GOT3 (cell line): Measurements from ENCODE around the gene CSMD2.

Experiments used
- DNase-seq: peaks from one replicate; lab custom pipeline; 2025; ENCODE audit warnings: mixed read lengths; lab: John Stamatoyannopoulos, UW

Gene CSMD2

GRCh38 chr1:33716976-33717688 is 447.9 kb downstream of the CSMD2 start:
- no peak for DNase-seq

- DNase-seq: no peak
Measured at GRCh38 chr1:33715195-33715811, 449.7 kb downstream of the CSMD2 start.

DNA sequence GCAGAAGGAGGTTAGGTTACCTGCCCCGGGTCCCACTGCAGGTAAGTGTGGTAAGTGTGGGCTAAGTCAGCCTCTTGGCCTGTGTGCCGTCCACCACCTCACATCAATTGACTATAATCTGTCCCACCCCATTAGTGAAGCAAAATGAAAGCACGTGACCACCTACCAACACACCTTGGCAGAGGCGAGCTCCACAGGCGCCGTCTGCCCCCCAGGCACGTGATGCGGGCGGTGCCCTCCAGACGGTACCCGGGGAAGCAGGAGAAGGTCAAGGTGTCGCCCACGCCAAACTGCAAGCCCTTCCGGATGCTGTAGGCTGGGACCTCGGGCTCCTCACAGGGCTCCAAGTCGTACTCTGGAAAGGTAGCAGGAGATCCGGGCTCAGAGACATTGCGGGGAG is 450.6 kb downstream of the CSMD2 start:
- DNase-seq: no peak

GRCh38 chr1:33713058-33713877 is 451.8 kb downstream of the CSMD2 start:
- DNase-seq: no peak

DNA sequence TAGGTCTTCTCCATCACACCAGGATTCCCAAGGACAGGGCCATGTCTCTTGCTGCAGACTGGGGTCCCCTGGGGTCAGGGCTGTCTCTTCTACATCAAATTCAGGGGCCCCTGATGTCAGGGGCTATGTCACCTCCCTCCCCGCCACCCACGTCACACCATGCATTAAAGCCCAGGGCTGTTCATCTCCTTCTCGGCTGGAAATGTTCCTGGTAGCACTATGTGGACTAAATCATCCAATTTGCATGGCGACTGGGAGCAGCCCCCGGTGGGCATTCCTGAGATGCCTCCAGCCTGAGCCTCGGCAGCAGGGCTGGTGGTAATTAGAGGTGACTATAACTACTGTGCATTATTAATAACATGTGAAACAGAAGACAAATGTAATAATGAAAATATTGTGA is 452.8 kb downstream of the CSMD2 start:
- DNase-seq: no peak

- no peak for DNase-seq
Measured at GRCh38 chr1:33711511-33711910, 453.5 kb downstream of the CSMD2 start.

DNA sequence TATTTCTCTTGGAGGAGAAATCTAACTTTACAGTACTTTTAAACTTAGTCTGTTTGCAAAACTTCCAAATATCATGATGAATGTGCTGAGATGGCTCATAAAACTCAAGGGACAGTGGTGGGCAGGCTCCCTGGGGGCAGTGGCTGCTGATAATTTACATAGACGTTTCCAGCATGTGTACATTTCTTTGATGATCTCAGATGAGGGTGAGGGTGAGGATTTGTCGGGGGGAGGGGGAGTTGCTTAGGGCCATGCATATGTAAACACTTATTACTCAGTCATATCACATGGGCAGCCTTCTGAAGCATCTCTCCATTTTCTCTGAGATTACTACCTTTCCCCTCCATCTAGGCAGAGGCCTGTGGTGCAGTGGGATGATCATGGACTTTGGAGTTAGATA is 454.1 kb downstream of the CSMD2 start:
- no peak for DNase-seq

DNA sequence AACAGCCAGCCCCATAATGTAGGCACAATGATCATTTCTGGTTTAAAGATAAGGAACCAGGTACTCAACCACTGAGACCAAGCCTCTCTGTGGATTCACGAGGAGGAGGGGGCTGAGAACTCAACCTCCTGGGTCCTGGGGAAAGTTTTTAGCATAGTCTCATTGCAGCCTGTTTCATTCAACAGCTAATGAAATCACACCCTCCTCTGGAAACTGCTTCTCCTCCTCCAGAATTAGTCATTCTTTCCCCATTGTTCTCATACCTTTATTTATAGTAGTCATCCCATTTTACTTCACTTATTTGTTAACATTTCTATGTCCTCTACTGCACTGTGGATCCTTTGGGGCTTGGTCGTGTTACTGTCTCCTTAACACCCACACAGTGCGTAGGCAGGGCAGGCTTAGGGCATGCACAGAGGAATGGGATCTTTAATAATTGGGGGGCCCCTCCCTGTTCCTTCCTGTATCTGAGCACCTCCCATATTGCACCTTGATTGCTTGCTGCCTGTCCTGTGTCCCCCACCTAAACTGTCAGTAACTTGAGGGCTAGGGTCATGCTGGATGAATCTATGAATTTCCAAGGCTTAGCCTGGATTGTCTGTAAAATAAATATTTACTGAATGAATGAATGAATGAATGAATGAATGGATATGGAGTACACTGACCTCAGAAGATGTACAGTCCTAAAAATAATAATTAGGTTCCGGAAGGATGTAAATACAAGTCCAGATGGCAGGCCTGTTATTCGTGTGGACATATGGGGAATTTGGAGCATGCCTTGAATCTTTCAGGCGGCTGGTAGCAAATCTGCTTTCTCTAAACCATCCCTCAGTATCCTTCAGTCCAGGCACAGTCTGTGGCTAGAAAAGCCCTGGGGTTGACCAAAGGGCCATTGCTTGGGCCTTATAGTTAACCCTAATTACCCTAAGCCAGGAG is 455.0 kb downstream of the CSMD2 start:
- no peak for DNase-seq

DNA sequence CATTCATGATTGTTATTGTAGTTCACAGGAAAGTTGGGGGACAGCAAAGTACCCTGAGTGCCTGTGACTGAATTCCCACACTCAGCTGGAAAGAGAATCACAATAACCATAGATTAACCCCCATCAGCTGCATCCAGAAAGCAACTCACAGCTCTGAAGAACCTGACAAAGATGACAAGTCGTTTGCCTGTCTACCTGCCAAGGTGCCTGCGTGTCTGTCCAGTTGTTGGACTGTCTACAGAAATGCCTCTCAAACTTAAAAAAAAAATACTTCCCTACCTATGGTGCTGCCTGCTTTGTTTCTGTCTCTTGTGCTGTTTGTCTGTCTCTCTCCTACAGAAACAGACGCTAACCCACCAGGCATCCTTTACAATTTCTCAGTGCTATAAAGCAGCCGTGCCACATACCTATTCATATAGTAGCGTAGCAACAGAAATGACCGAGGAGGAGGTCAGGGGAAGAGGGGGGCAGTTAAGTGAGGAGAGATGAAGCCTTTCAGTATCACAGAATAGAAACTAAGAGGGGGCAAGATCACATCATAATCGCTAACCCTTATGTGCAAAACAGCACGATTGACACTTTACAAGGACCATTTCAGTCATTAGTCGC is 455.8 kb downstream of the CSMD2 start:
- no peak for DNase-seq

- no peak for DNase-seq
Measured at GRCh38 chr1:33706634-33707255, 458.3 kb downstream of the CSMD2 start.

GRCh38 chr1:33703464-33703863 is 461.6 kb downstream of the CSMD2 start:
- DNase-seq: no peak

DNA sequence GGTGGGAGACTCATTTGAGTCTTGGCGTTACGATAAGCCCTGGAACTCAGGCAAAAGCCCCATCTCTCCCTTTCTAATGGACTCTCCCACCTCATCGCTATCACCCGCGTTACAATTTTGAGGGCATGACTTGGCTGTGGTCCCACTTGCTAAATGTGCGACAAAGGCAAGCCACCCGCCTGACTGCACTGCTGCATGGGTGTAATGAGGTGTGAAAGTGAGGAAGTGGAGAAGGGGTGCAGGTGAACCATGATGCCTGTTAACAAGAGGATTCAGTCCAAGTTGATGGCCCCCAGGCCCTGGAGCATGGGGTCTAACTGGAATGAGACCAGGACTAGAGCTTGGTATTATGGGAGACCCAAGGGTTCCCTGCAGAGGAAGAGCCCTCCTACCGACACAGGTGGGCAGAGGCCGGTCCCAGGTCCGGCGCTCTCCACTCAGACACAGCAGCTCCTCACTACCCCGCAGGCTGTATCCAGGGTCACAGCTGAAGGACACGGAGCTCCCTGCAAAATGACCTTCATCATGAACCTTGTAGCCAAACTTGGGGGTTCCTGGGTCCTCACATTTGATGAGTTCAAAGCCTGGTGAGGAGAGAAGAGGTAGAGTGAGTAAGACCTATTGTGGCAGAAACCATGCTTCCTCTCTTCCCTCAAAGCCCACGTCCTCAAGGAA is 466.5 kb downstream of the CSMD2 start:
- no peak for DNase-seq

- no peak for DNase-seq
Measured at GRCh38 chr1:33697816-33698215, 467.2 kb downstream of the CSMD2 start.

DNA sequence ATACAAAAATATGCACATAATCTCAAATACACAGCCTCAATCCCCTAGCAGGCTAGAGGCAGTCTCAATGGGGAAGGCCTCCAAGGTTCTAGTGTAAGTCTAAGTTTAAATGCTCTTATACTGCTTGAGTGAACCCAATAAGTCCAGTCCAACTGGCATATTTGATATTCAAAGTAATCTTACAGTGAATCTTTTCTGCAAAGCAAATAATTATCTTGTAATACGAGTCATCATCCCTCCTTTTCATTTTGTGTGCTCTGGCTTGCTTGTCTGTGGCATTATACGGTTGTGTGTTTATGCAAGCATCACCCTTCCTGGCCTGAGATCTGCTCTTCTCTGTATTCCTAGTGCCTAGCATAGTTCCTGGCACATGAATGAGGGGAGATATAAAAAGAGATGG is 468.1 kb downstream of the CSMD2 start:
- DNase-seq: no peak

GRCh38 chr1:33696311-33696710 is 468.7 kb downstream of the CSMD2 start:
- DNase-seq: no peak

DNA sequence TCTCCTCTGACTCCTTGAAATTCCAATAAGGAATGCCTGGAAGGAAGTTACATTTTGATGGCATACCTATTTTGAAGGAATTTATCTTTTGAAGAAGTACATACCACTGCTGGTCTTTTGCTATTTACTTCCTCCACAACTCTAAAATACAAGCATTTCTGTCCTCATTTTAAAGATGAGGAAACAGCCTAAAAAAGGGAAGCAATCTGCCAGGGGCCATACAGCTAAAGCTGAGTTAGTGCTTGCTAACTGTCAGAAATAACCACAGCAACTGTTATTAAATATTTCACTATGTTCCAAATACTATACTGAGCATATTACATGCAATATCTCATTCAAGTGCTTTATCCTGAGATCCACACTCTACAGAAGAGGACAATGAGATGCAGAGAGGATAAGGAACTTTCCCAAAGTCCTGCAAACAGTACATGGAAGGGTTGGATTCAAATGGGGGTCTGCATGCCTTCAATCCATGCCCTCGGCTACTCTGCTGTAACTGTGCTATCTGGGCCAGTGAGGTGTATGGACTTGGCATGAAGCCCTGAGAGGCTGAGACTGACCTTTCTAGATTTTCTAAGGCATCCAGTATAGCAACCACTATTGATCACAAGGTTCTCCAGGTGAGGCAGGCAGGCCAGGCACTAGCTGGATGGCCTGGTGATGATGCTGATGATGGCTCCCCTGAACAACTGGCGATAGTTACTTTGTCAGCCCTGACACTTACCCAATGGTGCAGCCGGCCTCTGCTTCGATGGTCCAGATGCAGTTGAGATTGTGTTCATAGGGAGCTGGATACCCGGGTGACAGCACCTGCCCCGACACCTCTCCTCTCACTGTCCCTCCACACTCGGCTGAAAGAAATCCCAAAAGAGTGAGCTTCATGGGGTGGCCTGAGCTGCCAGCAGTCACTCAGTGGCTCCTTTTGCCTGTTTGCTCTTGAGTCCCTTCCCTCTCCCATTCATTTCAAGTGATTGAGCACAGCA is 472.5 kb downstream of the CSMD2 start:
- DNase-seq: no peak

- DNase-seq: no peak
Measured at GRCh38 chr1:33687000-33687399, 478.0 kb downstream of the CSMD2 start.

DNA sequence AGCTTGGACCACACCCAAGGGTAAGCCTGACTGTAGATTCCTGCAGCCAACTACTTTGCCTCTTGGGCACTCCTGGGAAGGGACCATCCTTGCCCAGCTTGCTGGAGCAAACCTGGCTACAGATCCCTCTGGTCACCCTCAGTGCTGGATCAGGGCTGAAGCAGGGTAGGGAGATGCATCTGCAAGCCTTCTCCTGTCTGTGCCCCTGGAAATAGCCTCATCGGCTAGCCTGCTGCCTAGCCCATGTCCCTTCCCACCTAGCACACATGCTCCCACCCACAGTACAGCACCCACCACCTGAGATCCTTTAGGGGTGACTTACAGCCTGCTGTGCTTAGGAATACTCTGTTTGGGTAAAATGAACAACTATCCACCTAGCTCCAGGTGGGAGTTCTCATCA is 478.5 kb downstream of the CSMD2 start:
- DNase-seq: no peak

GRCh38 chr1:33685256-33685655 is 479.8 kb downstream of the CSMD2 start:
- DNase-seq: no peak
